Measurements from ENCODE around the gene LRPAP1. TPM values are rescaled to one million over a fixed set of nuclear protein-coding genes. Genes with fewer than 3 reads are reported as not detected.

The LRPAP1 gene
- total RNA-seq, 1 experiment from 2014 or later: 110 TPM

- H3K36me3 ChIP-seq (ENCODE audit: control insufficient read depth, insufficient read depth, low read length): no peaks in the 10 kb centered on the region; the same call in 1 of the 2 replicates
- H3K9me3 ChIP-seq (ENCODE audit: control insufficient read depth, insufficient read depth, low read depth, low read length): no peaks in the 10 kb centered on the region
- no peaks in the 10 kb centered on the region; the same call in 1 of the 2 replicates for H3K4me1 ChIP-seq (ENCODE audit: control insufficient read depth, insufficient read depth, low read length)
- H3K27ac ChIP-seq (ENCODE audit: low read length): no peak overlapping the region
- H3K4me3 ChIP-seq (ENCODE audit: low read depth in 2 of 2, low read length in 2 of 2): peak overlapping the region; percentile 69 to 71
- intact Hi-C loops (cut with micrococcal nuclease; ENCODE audit: unreplicated experiment): no loop called here
- ChIA-PET POLR2A (no interaction called here), CTCF (no interaction called here)
- DNase-seq (ENCODE audit: low read depth, low spot score) (no peak), ATAC-seq (no peak)
- no peaks in the 10 kb centered on the region for H3K27me3 ChIP-seq (ENCODE audit: control insufficient read depth, insufficient read depth, low read length)
- BruUV-seq (replicated peaks): no TSS peak
- in situ Hi-C loops (cut with HindIII; ENCODE audit: low pct_unique_long_range_greater_than_20kb, low sequenced_read_pairs): no loop called here
- no peak for TF ChIP-seq SIN3A (IDR thresholded peaks at IDR 0.05; ENCODE audit: borderline replicate concordance, insufficient read depth, low read depth, low read length)
- TF ChIP-seq CTCF (IDR thresholded peaks at IDR 0.05): no peak
- no peak for TF ChIP-seq TCF7L2 (IDR thresholded peaks at IDR 0.05; ENCODE audit: low read depth, low read length)
- no peak for TF ChIP-seq POLR2AphosphoS5 (IDR thresholded peaks at IDR 0.05; ENCODE audit: low read depth, low read length)
- TF ChIP-seq, protein P1, sequence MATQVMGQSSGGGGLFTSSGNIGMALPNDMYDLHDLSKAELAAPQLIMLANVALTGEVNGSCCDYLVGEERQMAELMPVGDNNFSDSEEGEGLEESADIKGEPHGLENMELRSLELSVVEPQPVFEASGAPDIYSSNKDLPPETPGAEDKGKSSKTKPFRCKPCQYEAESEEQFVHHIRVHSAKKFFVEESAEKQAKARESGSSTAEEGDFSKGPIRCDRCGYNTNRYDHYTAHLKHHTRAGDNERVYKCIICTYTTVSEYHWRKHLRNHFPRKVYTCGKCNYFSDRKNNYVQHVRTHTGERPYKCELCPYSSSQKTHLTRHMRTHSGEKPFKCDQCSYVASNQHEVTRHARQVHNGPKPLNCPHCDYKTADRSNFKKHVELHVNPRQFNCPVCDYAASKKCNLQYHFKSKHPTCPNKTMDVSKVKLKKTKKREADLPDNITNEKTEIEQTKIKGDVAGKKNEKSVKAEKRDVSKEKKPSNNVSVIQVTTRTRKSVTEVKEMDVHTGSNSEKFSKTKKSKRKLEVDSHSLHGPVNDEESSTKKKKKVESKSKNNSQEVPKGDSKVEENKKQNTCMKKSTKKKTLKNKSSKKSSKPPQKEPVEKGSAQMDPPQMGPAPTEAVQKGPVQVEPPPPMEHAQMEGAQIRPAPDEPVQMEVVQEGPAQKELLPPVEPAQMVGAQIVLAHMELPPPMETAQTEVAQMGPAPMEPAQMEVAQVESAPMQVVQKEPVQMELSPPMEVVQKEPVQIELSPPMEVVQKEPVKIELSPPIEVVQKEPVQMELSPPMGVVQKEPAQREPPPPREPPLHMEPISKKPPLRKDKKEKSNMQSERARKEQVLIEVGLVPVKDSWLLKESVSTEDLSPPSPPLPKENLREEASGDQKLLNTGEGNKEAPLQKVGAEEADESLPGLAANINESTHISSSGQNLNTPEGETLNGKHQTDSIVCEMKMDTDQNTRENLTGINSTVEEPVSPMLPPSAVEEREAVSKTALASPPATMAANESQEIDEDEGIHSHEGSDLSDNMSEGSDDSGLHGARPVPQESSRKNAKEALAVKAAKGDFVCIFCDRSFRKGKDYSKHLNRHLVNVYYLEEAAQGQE (IDR thresholded peaks at IDR 0.05; ENCODE audit: insufficient read depth in 1 of 2, low read depth in 2 of 2, low read length in 1 of 2): no peak
Measured at GRCh38 chr4:3530663-3531254, 1.5 kb downstream of the LRPAP1 start.

DNA sequence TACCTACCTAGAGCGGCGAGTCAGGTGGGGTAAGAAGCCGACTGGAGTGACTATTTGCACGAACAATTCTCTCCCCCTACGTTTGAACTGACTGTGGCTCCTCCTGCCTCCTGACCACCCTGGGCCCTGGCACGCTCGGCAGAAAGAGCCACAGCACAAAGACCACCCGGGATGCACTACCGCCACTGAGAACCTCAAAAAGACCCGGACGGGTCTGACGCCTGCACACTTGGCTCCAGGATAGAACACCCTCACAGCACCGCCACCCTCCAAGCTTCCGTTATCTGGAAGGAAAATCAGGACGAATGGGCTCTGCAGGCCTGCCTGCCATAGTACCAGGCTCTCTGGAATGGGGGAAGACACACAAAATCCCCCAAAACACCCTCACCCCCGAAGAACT lies 2.2 kb downstream of the LRPAP1 start:
- Histone ChIP-seq H3K4me1 (ENCODE audit: control insufficient read depth, insufficient read depth, low read length) (no peaks in the 10 kb centered on the region; the same call in 1 of the 2 replicates), H3K36me3 (ENCODE audit: control insufficient read depth, insufficient read depth, low read length) (no peaks in the 10 kb centered on the region; the same call in 1 of the 2 replicates), H3K27me3 (ENCODE audit: control insufficient read depth, insufficient read depth, low read length) (no peaks in the 10 kb centered on the region), H3K27ac (ENCODE audit: low read length) (no peak overlapping the region), H3K4me3 (ENCODE audit: low read depth in 2 of 2, low read length in 2 of 2) (no peak overlapping the region), H3K9me3 (ENCODE audit: control insufficient read depth, insufficient read depth, low read depth, low read length) (no peaks in the 10 kb centered on the region)
- TF ChIP-seq TCF7L2 (IDR thresholded peaks at IDR 0.05; ENCODE audit: low read depth, low read length) (no peak), CTCF (IDR thresholded peaks at IDR 0.05) (no peak), SIN3A (IDR thresholded peaks at IDR 0.05; ENCODE audit: borderline replicate concordance, insufficient read depth, low read depth, low read length) (no peak), POLR2AphosphoS5 (IDR thresholded peaks at IDR 0.05; ENCODE audit: low read depth, low read length) (no peak)
- TF ChIP-seq, protein P1 (IDR thresholded peaks at IDR 0.05; ENCODE audit: insufficient read depth in 1 of 2, low read depth in 2 of 2, low read length in 1 of 2): no peak
- ATAC-seq (no peak), DNase-seq (ENCODE audit: low read depth, low spot score) (no peak)
- ChIA-PET CTCF (no interaction called here), POLR2A (no interaction called here)
- in situ Hi-C loops (cut with HindIII; ENCODE audit: low pct_unique_long_range_greater_than_20kb, low sequenced_read_pairs): no loop called here
- no TSS peak for BruUV-seq (replicated peaks)
- intact Hi-C loops (cut with micrococcal nuclease; ENCODE audit: unreplicated experiment): no loop called here

Data from Panc1 (cell line).